Measurements from ENCODE around the gene PMF1.
A peak's percentile ranks its signal among the peaks of the same experiment; 100 is the strongest.

The PMF1 gene

DNA sequence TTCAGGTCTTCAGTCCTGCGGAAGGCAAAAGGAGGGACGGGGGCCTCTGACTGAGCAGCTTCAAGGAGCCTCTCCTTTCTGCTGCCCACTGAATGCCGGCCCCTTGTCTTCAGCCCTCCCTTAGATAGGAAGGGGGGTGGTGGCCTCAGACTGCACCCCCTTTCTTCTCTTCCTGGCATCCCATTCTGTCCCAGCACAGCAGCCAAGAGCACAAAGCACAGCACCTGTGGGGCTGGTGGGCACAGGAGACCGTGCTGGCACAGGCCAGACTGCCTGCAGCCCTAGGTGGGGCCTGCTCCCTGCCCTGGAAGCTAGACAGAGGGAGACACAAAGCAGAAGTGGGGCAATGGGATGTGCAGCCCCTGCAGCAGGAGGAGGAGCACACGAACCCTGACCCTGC lies 36.8 kb downstream of the PMF1 start:
- Histone ChIP-seq H3K79me2 (no peaks in the 10 kb centered on the region), H3K9ac (no peak overlapping the region), H3K27me3 (ENCODE audit: control insufficient read depth, insufficient read depth, low read length) (no peaks in the 10 kb centered on the region), H3K9me3 (ENCODE audit: control insufficient read depth, low read length) (no peaks in the 10 kb centered on the region), H3K4me3 (ENCODE audit: low read depth, low read length) (no peak overlapping the region), H3K36me3 (ENCODE audit: control insufficient read depth, insufficient read depth, low read length) (no peaks in the 10 kb centered on the region), H3K4me1 (peaks cover 22% of the 10 kb centered on the region), H3K27ac (no peak overlapping the region), H3K4me2 (ENCODE audit: low read length) (no peak overlapping the region), H2AFZ (no peak overlapping the region)
- TF ChIP-seq, protein P1, sequence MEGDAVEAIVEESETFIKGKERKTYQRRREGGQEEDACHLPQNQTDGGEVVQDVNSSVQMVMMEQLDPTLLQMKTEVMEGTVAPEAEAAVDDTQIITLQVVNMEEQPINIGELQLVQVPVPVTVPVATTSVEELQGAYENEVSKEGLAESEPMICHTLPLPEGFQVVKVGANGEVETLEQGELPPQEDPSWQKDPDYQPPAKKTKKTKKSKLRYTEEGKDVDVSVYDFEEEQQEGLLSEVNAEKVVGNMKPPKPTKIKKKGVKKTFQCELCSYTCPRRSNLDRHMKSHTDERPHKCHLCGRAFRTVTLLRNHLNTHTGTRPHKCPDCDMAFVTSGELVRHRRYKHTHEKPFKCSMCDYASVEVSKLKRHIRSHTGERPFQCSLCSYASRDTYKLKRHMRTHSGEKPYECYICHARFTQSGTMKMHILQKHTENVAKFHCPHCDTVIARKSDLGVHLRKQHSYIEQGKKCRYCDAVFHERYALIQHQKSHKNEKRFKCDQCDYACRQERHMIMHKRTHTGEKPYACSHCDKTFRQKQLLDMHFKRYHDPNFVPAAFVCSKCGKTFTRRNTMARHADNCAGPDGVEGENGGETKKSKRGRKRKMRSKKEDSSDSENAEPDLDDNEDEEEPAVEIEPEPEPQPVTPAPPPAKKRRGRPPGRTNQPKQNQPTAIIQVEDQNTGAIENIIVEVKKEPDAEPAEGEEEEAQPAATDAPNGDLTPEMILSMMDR (IDR thresholded peaks at IDR 0.05), result no peak

DNA sequence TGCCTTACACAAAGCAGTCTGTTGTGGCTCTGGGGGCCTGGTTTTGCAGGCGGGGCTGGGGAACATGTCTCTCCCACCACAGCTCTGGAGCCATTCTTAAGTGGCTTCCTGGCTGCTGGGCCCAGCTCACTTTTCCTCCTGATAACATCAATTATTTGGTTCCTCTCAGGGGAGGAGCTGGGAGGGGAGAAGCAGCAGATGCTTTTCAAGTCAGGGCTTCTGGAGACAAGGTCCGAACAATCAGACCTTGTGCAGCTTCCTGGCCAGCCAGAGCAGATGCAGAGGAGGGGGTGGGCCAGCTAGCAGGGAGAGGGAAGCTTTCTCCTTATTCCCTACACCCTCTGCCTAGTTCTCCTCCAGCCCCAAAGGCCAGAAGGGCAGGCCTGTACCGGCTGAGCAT lies 38.7 kb downstream of the PMF1 start:
- no peaks in the 10 kb centered on the region for H3K27me3 ChIP-seq (ENCODE audit: control insufficient read depth, insufficient read depth, low read length)
- no peak overlapping the region for H2AFZ ChIP-seq
- no peaks in the 10 kb centered on the region for H3K36me3 ChIP-seq (ENCODE audit: control insufficient read depth, insufficient read depth, low read length)
- TF ChIP-seq, protein P1 (IDR thresholded peaks at IDR 0.05), result no peak
- no peaks in the 10 kb centered on the region for H3K9me3 ChIP-seq (ENCODE audit: control insufficient read depth, low read length)
- H3K4me1 ChIP-seq, result peaks cover 22% of the 10 kb centered on the region
- H3K4me3 ChIP-seq (ENCODE audit: low read depth, low read length), result no peak overlapping the region
- H3K79me2 ChIP-seq, result no peaks in the 10 kb centered on the region
- H3K27ac ChIP-seq, result peak overlapping the region; percentile 49
- H3K9ac ChIP-seq, result no peak overlapping the region
- H3K4me2 ChIP-seq (ENCODE audit: low read length), result no peak overlapping the region

GRCh38 chr1:156253634-156254033 lies 40.8 kb downstream of the PMF1 start:
- no peaks in the 10 kb centered on the region for H3K79me2 ChIP-seq
- H3K4me2 ChIP-seq (ENCODE audit: low read length), result peak overlapping the region; percentile 42
- TF ChIP-seq, protein P1 (IDR thresholded peaks at IDR 0.05), result no peak
- peak overlapping the region; percentile 74 for H3K27ac ChIP-seq
- H3K27me3 ChIP-seq (ENCODE audit: control insufficient read depth, insufficient read depth, low read length), result no peaks in the 10 kb centered on the region
- no peaks in the 10 kb centered on the region for H3K9me3 ChIP-seq (ENCODE audit: control insufficient read depth, low read length)
- H2AFZ ChIP-seq, result no peak overlapping the region
- no peak overlapping the region for H3K4me3 ChIP-seq (ENCODE audit: low read depth, low read length)
- H3K9ac ChIP-seq, result no peak overlapping the region
- H3K4me1 ChIP-seq, result peaks cover 22% of the 10 kb centered on the region
- H3K36me3 ChIP-seq (ENCODE audit: control insufficient read depth, insufficient read depth, low read length), result no peaks in the 10 kb centered on the region

DNA sequence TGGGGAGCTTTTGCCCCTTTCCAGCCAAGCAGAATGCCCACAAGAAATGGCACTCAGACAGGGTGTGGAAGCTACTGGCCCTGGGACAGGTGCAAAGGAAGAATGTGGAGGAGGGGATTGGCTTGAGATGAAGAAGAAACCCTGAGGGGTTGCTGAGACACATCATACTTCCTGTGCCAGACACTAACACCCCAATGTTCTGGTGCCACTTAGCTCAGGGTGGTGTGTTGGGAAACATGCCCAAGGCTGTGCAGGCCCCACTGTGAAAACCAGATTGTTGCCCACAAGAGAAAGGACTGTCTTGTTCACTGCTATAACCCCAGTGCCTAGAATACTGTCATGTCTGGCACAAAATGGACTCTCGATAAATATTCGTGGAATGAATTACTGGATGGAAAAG lies 44.9 kb downstream of the PMF1 start:
- Histone ChIP-seq H3K4me2 (ENCODE audit: low read length) (no peak overlapping the region), H3K9ac (no peak overlapping the region), H3K4me1 (peaks cover 11% of the 10 kb centered on the region), H3K27ac (no peak overlapping the region), H3K36me3 (ENCODE audit: control insufficient read depth, insufficient read depth, low read length) (no peaks in the 10 kb centered on the region), H3K27me3 (ENCODE audit: control insufficient read depth, insufficient read depth, low read length) (no peaks in the 10 kb centered on the region), H3K9me3 (ENCODE audit: control insufficient read depth, low read length) (no peaks in the 10 kb centered on the region), H3K79me2 (no peaks in the 10 kb centered on the region), H2AFZ (no peak overlapping the region), H3K4me3 (ENCODE audit: low read depth, low read length) (no peak overlapping the region)
- TF ChIP-seq, protein P1 (IDR thresholded peaks at IDR 0.05), result no peak

DNA sequence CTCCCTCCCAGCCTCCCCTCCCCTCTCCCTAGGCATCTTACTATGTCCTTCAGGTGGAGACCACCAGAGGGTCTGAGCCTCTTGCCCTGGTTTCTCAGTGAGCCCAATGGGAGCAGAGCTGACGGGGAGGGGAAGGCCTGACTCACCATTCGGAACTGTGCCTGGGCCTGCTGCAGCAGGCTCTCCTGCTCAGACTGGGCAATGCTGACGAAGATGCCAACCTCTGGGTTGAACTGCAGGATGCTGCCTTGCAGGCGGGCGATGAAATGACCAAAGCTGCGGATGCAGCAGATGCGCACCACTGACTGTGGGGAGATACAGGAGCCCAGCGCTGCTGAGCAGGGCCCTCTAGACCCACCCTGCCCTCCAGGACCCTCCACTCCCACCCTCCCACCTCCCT lies 46.1 kb downstream of the PMF1 start:
- peaks cover 6% of the 10 kb centered on the region for H3K4me1 ChIP-seq
- TF ChIP-seq, protein P1 (IDR thresholded peaks at IDR 0.05), result no peak
- no peaks in the 10 kb centered on the region for H3K79me2 ChIP-seq
- H3K4me2 ChIP-seq (ENCODE audit: low read length), result no peak overlapping the region
- no peaks in the 10 kb centered on the region for H3K9me3 ChIP-seq (ENCODE audit: control insufficient read depth, low read length)
- no peak overlapping the region for H3K27ac ChIP-seq
- no peak overlapping the region for H2AFZ ChIP-seq
- H3K9ac ChIP-seq, result no peak overlapping the region
- no peak overlapping the region for H3K4me3 ChIP-seq (ENCODE audit: low read depth, low read length)
- no peaks in the 10 kb centered on the region for H3K36me3 ChIP-seq (ENCODE audit: control insufficient read depth, insufficient read depth, low read length)
- H3K27me3 ChIP-seq (ENCODE audit: control insufficient read depth, insufficient read depth, low read length), result no peaks in the 10 kb centered on the region

Data from parathyroid adenoma (tissue), 2 donors.